SK-N-SH (cell line): Measurements from ENCODE around the gene APBA2. TPM values are rescaled to one million over a fixed set of nuclear protein-coding genes. Genes with fewer than 3 reads are reported as not detected.

ENCODE experiments used
- CTCF ChIA-PET: fragments of 300-600, 350-600 bp; formaldehyde crosslinking; extraction: SDS; loops from one replicate; lab custom pipeline; 2021; lab: Yijun Ruan, JAX
- POLR2A ChIA-PET: fragments of 350-600 bp; sonication (Branson Sonifier 250); formaldehyde crosslinking; extraction: SDS; loops from one replicate; lab custom pipeline; 2020; ENCODE audit warnings: antibody characterized with exemption, inconsistent platforms; lab: Yijun Ruan, JAX
- DNase-seq: peaks from one replicate; pipeline ENCODE4 v3.0.0; 2012
- H2AFZ ChIP-seq: fragments of 200-600 bp; sonication (generic); 2 replicates; pipeline ENCODE4 v1.8.1; 2016; ENCODE audit warnings: antibody characterized with exemption, mild to moderate bottlenecking, low read depth
- H3F3A ChIP-seq: fragments of 200-600 bp; sonication (generic); replicated peaks from 2 replicates; pipeline ENCODE3; 2016; ENCODE audit warnings: antibody characterized with exemption, mild to moderate bottlenecking; ENCODE audit not compliant: insufficient read depth
- H3K27ac ChIP-seq, 2 experiments: fragments of 200-500 bp in 1 of 2; fragments of 200-600 bp in 1 of 2; sonication (Bioruptor generic) in 1 of 2; sonication (generic), shearing (Covaris generic) in 1 of 2; 2 replicates each; pipeline versions ENCODE4 v1.5.1 to v1.6.1; 2014 to 2016; ENCODE audit warnings: low read depth in 2 of 2, inconsistent platforms in 1 of 2, low read length in 1 of 2, mild to moderate bottlenecking in 1 of 2, mixed read lengths in 1 of 2
- H3K27me3 ChIP-seq: fragments of 200-600 bp; sonication (generic), shearing (Covaris generic); 2 replicates; pipeline ENCODE4 v1.6.1; 2016; ENCODE audit warnings: mixed run types; ENCODE audit not compliant: insufficient read depth
- H3K36me3 ChIP-seq, 2 experiments: fragments of 200-500 bp in 1 of 2; fragments of 200-600 bp in 1 of 2; sonication (Bioruptor generic) in 1 of 2; sonication (generic) in 1 of 2; replicated peaks in 1 of 2; 2 replicates each; pipeline versions ENCODE3 to v1.5.1; 2014 to 2016; ENCODE audit warnings: low read length in 1 of 2, mild to moderate bottlenecking in 1 of 2; ENCODE audit not compliant: insufficient read depth in 2 of 2, control insufficient read depth in 1 of 2
- H3K4me1 ChIP-seq, 2 experiments: fragments of 200-500 bp in 1 of 2; fragments of 200-600 bp in 1 of 2; sonication (Bioruptor generic) in 1 of 2; sonication (generic), shearing (Covaris generic) in 1 of 2; 2 replicates each; pipeline versions ENCODE4 v1.5.1 to v1.6.1; 2014 to 2016; ENCODE audit warnings: low read depth in 1 of 2, low read length in 1 of 2, mixed run types in 1 of 2; ENCODE audit not compliant: insufficient read depth in 2 of 2, control insufficient read depth in 1 of 2
- H3K4me2 ChIP-seq: fragments of 200-600 bp; sonication (generic), shearing (Covaris generic); 2 replicates; pipeline ENCODE4 v1.6.1; 2017; ENCODE audit warnings: mixed run types
- H3K4me3 ChIP-seq, 2 experiments: fragments of 200-500 bp in 1 of 2; fragments of 200-600 bp in 1 of 2; sonication (Bioruptor generic) in 1 of 2; sonication (generic), shearing (Covaris generic) in 1 of 2; 2 replicates each; pipeline versions ENCODE4 v1.5.1 to v1.8.1; 2014 to 2016; ENCODE audit warnings: low read depth in 2 of 2, inconsistent platforms in 1 of 2, low read length in 1 of 2, mild to moderate bottlenecking in 1 of 2, mixed read lengths in 1 of 2, moderate library complexity in 1 of 2
- H3K79me2 ChIP-seq: fragments of 200-600 bp; sonication (generic); 2 replicates; pipeline ENCODE4 v1.8.1; 2017; ENCODE audit warnings: mild to moderate bottlenecking; ENCODE audit not compliant: insufficient read depth
- H3K9ac ChIP-seq: fragments of 200-600 bp; sonication (generic); 2 replicates; pipeline ENCODE4 v1.6.1; 2017; ENCODE audit warnings: mixed run types
- H3K9me2 ChIP-seq: fragments of 200-600 bp; sonication (generic); 2 replicates; pipeline ENCODE4 v1.6.1; 2017; ENCODE audit warnings: mixed run types
- H3K9me3 ChIP-seq: fragments of 200-600 bp; sonication (generic); 2 replicates; pipeline ENCODE4 v1.6.1; 2017; ENCODE audit warnings: mixed run types, mild to moderate bottlenecking, moderate library complexity
- H4K20me1 ChIP-seq: fragments of 200-600 bp; sonication (generic); 2 replicates; pipeline ENCODE4 v1.6.1; 2017; ENCODE audit warnings: mild to moderate bottlenecking, mixed run types; ENCODE audit not compliant: insufficient read depth
- EP300 ChIP-seq, 2 experiments: IDR thresholded peaks; 2 replicates each; pipeline versions ENCODE4 v1.4.0 to v1.6.1; 2012; ENCODE audit warnings: borderline replicate concordance in 1 of 2, low read depth in 1 of 2, low read length in 1 of 2
- FOXJ3 ChIP-seq: sonication (generic); formaldehyde crosslinking; IDR thresholded peaks from 2 replicates; pipeline ENCODE4 v1.5.1; 2020; ENCODE audit warnings: mild to moderate bottlenecking, missing genetic modification reagents
- IRF3 ChIP-seq: fragments of 150-350 bp; IDR thresholded peaks from 2 replicates; pipeline ENCODE4 v1.6.1; 2016; ENCODE audit warnings: mild to moderate bottlenecking, low read depth, low read length
- MAX ChIP-seq: IDR thresholded peaks from 2 replicates; pipeline ENCODE4 v1.4.0; 2012; ENCODE audit warnings: low read depth
- POLR2AphosphoS5 ChIP-seq: IDR thresholded peaks from 2 replicates; pipeline ENCODE4 v1.6.1; 2012; ENCODE audit warnings: low read depth, low read length
- RFX5 ChIP-seq: IDR thresholded peaks from 2 replicates; pipeline ENCODE4 v1.6.1; 2012; ENCODE audit warnings: mild to moderate bottlenecking, improper control_type of control experiment, low read length
- SIN3A ChIP-seq: IDR thresholded peaks from 2 replicates; pipeline ENCODE4 v1.6.1; 2012; ENCODE audit warnings: low read depth, mild to moderate bottlenecking, low read length, moderate library complexity, borderline replicate concordance
- SMC3 ChIP-seq: IDR thresholded peaks from 2 replicates; pipeline ENCODE4 v1.6.1; 2012; ENCODE audit warnings: low read depth, low read length, improper control_type of control experiment
- TCF12 ChIP-seq: IDR thresholded peaks from 2 replicates; pipeline ENCODE4 v1.4.0; 2012
- USF1 ChIP-seq: IDR thresholded peaks from 2 replicates; pipeline ENCODE4 v1.4.0; 2012; ENCODE audit warnings: low read depth, borderline replicate concordance
- ZBTB33 ChIP-seq: IDR thresholded peaks from 2 replicates; pipeline ENCODE4 v1.4.0; 2012; ENCODE audit warnings: low read depth, borderline replicate concordance
- WGBS: methylation state at CpG from one replicate; pipeline ENCODE4 v1.1.6; 2017; ENCODE audit warnings: low lambda C conversion rate; 5-methylcytosine and 5-hydroxymethylcytosine counted together
- polyA plus RNA-seq, 3 experiments: library from polyadenylated mRNA; depleted of rRNA; stranded (reverse); fragments of >200 nt; gene quantifications; 2 replicates each; pipeline ENCODE4 v1.2.3, GENCODE V29; 2012

Gene APBA2
- polyA plus RNA-seq, 1 of the 3 experiments (the other 2 are of a cell fraction), result 12.7 TPM

GRCh38 chr15:28900041-28900891, 14.5 kb downstream of the APBA2 start:
- Histone ChIP-seq H3K4me2 (no peak overlapping the region), H3K27ac (no peak overlapping the region), H4K20me1 (no peaks in the 10 kb centered on the region), H3K9ac (no peak overlapping the region), H3K27me3 (no peaks in the 10 kb centered on the region), H3F3A (peaks cover 3% of the 10 kb centered on the region), H3K79me2 (no peaks in the 10 kb centered on the region), H3K4me1 (peaks cover 0 to 26% of the 10 kb centered on the region in 2 experiments; a peak in 1 of 4 replicates), H3K4me3 (no peak overlapping the region), H3K9me3 (no peaks in the 10 kb centered on the region), H3K9me2 (no peaks in the 10 kb centered on the region), H3K36me3 (no peaks in the 10 kb centered on the region), H2AFZ (no peak overlapping the region)
- ChIA-PET CTCF (no interaction called here), POLR2A (no interaction called here)
- TF ChIP-seq ZBTB33 (no peak), TCF12 (no peak), SIN3A (no peak), USF1 (no peak), FOXJ3 (CRISPR knock-in tag) (no peak), MAX (no peak), RFX5 (no peak), EP300 (IDR thresholded peaks at IDR 0.05; ENCODE audit: borderline replicate concordance in 1 of 2, low read depth in 1 of 2, low read length in 1 of 2) (no peak), IRF3 (no peak), SMC3 (no peak), POLR2AphosphoS5 (no peak)
- 90% methylated on average over 18 of the region's 18 CpGs for WGBS
- DNase-seq, result no peak
